SK-N-MC (cell line): ENCODE results near the gene NDC1.
"Not testable (repeated sequence)": the region's sequence is repeated elsewhere in the genome, so short reads cannot be mapped to it uniquely, and the experiment has no call there.

ENCODE experiments used
- DNase-seq: peaks from one replicate; pipeline ENCODE4 v3.0.0-alpha.2; 2011; ENCODE audit warnings: low read depth, low spot score
- H3K27ac ChIP-seq: fragments of 200-600 bp; sonication (generic); 2 replicates; pipeline ENCODE4 v1.5.1; 2016; ENCODE audit warnings: mixed run types
- H3K36me3 ChIP-seq: fragments of 200-600 bp; sonication (generic); 2 replicates; pipeline ENCODE4 v1.6.1; 2017; ENCODE audit warnings: antibody characterized with exemption, low read length, mixed read lengths; ENCODE audit not compliant: insufficient read depth
- H3K4me3 ChIP-seq: fragments of 200-600 bp; sonication (generic); 2 replicates; pipeline ENCODE4 v1.5.1; 2016
- H3K9ac ChIP-seq: fragments of 200-600 bp; sonication (generic); 2 replicates; pipeline ENCODE4 v1.8.0; 2017; ENCODE audit warnings: mixed run types, mixed read lengths; ENCODE audit not compliant: insufficient read length
- H3K9me3 ChIP-seq: fragments of 200-600 bp; sonication (generic); 2 replicates; pipeline ENCODE4 v1.6.1; 2017; ENCODE audit warnings: low read depth, mild to moderate bottlenecking, antibody characterized with exemption, low read length, moderate library complexity, mixed read lengths
- EZH2 ChIP-seq: fragments of 200-600 bp; sonication (generic); IDR thresholded peaks from one replicate; pipeline ENCODE4 v1.6.1; 2017; ENCODE audit warnings: antibody characterized with exemption
- FOXP2 ChIP-seq: optimal IDR thresholded peaks from 2 replicates; pipeline ENCODE3; 2011; ENCODE audit warnings: mild to moderate bottlenecking, moderate library complexity; ENCODE audit not compliant: insufficient read depth; ENCODE audit errors: extremely low read length, control extremely low read depth
- POLR2AphosphoS5 ChIP-seq: IDR thresholded peaks from 2 replicates; pipeline ENCODE4 v1.6.1; 2012; ENCODE audit warnings: mild to moderate bottlenecking, low read depth, low read length, borderline replicate concordance

Gene NDC1

DNA sequence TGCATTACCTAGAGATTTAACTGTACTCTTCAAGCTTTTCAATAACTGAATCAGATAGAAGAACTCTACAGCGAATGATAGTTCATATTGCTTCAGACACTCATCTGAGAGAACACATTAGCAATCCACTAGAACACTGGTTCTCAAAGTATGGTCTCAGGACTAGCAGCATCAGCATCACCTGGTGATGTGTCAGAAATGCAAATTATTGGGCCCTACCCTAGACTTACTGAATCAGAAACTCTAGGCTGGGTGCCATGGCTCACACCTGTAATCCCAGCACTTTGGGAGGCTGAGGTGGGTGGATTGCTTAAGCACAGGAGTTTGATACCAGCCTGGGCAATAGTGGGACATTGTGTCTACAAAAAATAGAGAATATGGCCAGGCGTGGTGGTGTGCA lies 74.2 kb downstream of the NDC1 start:
- H3K9ac ChIP-seq, result no peak overlapping the region
- TF ChIP-seq FOXP2, result no peak
- TF ChIP-seq EZH2, result no peak
- TF ChIP-seq POLR2AphosphoS5, result no peak
- DNase-seq, result no peak
- peaks cover 31% of the 10 kb centered on the region for H3K36me3 ChIP-seq
- H3K27ac ChIP-seq, result no peak overlapping the region
- H3K4me3 ChIP-seq, result no peak overlapping the region
- no peaks in the 10 kb centered on the region for H3K9me3 ChIP-seq

- DNase-seq, result no peak
- Histone ChIP-seq H3K9ac (no peak overlapping the region), H3K9me3 (no peaks in the 10 kb centered on the region), H3K36me3 (peaks cover 27% of the 10 kb centered on the region), H3K4me3 (no peak overlapping the region), H3K27ac (no peak overlapping the region)
- TF ChIP-seq EZH2 (no peak), POLR2AphosphoS5 (no peak), FOXP2 (no peak)
These were observed 74.6 kb downstream of the NDC1 start for GRCh38 chr1:53763461-53763860.

DNA sequence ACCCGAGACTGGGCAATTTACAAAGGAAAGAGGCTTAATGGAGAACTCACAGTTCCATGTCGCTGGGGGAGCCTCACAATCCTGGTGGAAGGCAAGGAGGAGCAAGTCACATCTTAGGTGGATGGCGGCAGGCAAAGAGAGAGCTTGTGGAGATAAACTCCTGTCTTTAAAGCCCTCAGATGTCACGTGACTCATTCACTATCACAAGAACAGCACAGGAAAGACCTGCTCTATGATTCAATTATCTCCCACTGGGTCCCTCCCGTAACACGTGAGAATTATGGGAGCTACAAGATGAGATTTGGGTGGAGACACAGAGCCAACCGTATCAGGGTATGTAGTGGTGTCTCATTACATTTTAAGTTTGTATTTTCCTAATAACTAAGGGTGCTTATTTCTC lies 77.6 kb downstream of the NDC1 start:
- H3K9me3 ChIP-seq, result not testable (repeated sequence)

DNA sequence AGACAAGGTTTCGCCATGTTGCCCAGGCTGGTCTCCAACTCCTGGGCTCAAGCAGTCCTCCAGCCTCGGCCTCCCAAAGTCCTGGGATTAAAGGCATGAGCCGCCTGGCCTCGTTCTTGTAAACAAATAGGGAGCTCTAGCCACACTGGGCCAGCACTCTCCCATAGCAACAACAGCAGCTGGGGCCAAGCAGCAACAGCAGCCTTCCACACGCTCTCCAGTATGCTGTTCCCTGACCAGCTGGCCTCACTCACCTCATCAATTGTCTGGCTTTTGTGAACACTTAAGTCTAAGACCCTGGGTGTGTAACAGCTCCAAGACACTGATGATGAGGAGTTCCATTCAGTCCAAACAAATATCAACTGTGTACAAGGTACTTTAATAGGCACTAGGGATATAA lies 82.2 kb downstream of the NDC1 start:
- no peaks in the 10 kb centered on the region for H3K36me3 ChIP-seq
- H3K27ac ChIP-seq, result no peak overlapping the region
- no peak for TF ChIP-seq FOXP2
- TF ChIP-seq EZH2, result no peak
- no peak for TF ChIP-seq POLR2AphosphoS5
- no peak for DNase-seq
- H3K9me3 ChIP-seq, result no peaks in the 10 kb centered on the region
- H3K4me3 ChIP-seq, result no peak overlapping the region
- H3K9ac ChIP-seq, result no peak overlapping the region

More for the DNA sequence above, 77.6 kb downstream of the NDC1 start:
- H3K36me3 ChIP-seq, H3K27ac ChIP-seq, H3K9ac ChIP-seq, H3K4me3 ChIP-seq, DNase-seq: not testable (repeated sequence)

- no peak for TF ChIP-seq EZH2
- TF ChIP-seq FOXP2, result no peak
- TF ChIP-seq POLR2AphosphoS5, result no peak
These were observed 83.4 kb downstream of the NDC1 start for GRCh38 chr1:53754484-53755312.

GRCh38 chr1:53752281-53752680 lies 85.8 kb downstream of the NDC1 start:
- no peak for DNase-seq
- Histone ChIP-seq H3K27ac (no peak overlapping the region), H3K36me3 (no peaks in the 10 kb centered on the region), H3K4me3 (no peak overlapping the region), H3K9ac (no peak overlapping the region), H3K9me3 (no peaks in the 10 kb centered on the region)
- TF ChIP-seq FOXP2 (no peak), POLR2AphosphoS5 (no peak), EZH2 (no peak)

More at GRCh38 chr1:53754484-53755312, 83.4 kb downstream of the NDC1 start:
- Histone ChIP-seq H3K4me3 (no peak overlapping the region), H3K27ac (no peak overlapping the region), H3K36me3 (no peaks in the 10 kb centered on the region), H3K9ac (no peak overlapping the region), H3K9me3 (no peaks in the 10 kb centered on the region)
- no peak for DNase-seq

DNA sequence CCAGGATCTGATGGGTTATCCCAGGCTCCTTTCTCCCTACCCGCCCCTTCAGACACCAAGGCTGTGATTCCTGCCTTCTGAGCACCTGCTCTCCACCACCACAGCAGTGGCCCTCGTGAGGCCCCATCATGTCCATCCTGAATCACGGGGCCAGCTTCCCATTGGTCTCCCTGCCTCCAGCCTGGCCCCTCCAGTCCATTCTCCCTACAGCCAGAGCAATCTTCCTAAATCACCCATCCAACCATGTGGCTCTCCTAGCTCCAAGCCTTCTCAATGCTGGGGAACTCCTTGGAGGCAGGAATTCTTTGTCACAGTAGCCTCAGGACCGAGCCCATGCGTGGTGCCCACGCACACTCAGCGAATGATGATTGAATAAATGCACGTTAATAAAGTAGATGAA lies 90.3 kb downstream of the NDC1 start:
- DNase-seq, result no peak

DNA sequence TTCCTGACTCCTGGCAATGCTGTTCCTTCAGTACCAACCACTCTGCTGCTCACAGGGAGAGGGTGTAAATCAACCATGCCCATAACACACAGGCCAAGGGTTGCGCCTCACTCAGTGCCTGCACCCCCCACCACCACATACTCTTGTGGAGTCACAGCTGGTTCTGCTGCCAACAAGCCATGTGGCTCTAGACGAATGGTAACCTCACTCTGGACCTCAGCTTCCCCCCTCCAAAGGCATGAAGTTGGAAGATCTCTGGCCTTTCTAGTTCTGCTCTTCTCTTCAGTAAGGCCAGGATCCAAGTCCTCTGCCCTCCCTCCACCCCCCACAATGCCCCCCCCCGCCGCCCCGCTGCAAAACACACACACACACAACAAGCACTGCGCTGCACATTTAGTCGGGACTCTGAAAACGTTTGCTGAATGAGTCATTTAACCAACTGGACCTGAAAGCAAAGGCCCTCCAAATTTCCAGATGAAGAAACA lies 97.4 kb downstream of the NDC1 start:
- H3K27ac ChIP-seq, result no peak overlapping the region
- H3K36me3 ChIP-seq, result no peaks in the 10 kb centered on the region
- no peak for DNase-seq
- no peak for TF ChIP-seq EZH2
- no peak for TF ChIP-seq FOXP2
- no peaks in the 10 kb centered on the region for H3K9me3 ChIP-seq
- no peak overlapping the region for H3K4me3 ChIP-seq
- H3K9ac ChIP-seq, result no peak overlapping the region

More for the DNA sequence above, 90.3 kb downstream of the NDC1 start:
- Histone ChIP-seq H3K9ac (no peak overlapping the region), H3K36me3 (no peaks in the 10 kb centered on the region), H3K4me3 (no peak overlapping the region), H3K9me3 (no peaks in the 10 kb centered on the region), H3K27ac (no peak overlapping the region)
- TF ChIP-seq FOXP2, result no peak
- no peak for TF ChIP-seq POLR2AphosphoS5
- no peak for TF ChIP-seq EZH2

DNA sequence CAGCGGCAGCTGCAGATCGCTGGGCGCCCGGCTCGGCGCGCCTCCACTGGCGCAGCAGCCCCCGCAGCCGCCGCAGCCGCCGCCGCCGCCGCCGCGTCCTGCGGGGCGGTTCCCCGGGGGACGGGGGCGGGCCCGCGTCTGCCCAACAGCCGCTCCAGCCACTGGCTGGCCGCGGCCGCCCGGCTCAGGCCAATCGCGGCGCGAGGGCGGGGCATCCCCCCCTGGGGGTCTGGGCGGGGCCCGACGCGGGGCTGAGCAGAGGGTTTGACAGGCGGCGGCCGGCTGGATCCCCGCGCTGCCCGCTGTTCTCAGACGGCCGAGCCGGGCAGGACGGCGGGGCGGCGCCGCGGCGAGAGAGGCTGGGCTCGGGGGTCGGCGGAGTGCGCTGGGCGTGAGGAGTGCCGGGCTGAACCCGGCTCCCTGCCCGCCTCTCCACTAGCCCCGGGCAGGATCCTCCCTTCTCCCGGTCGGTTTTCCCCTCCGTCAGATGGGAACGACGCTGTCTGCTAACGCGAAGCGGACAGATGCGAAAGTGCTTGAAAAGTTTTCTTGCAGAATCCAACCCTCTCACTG lies 98.9 kb downstream of the NDC1 start, which contains the start of gene GLIS1:
GLIS1 (minus strand) TSS at position 56 of the 573 bp plus-strand sequence. CDS start 1,100 bp downstream, outside the sequence.
- Histone ChIP-seq H3K27ac (no peak within 1 kb of the TSS), H3K9ac (no peak within 1 kb of the TSS), H3K9me3 (no peaks in the 10 kb centered on the region), H3K36me3 (no peaks in the 10 kb centered on the region), H3K4me3 (peak within 1 kb of the TSS; percentile 81)
- TF ChIP-seq EZH2, result no peak
- no peak for TF ChIP-seq FOXP2
- TF ChIP-seq POLR2AphosphoS5, result no peak
- DNase-seq, result no peak
